H1 (cell line): ENCODE data around the gene SLC30A9. TPM values are rescaled to one million over a fixed set of nuclear protein-coding genes. Genes with fewer than 3 reads are reported as not detected.

ENCODE experiments used
- CHD1 ChIP-seq: IDR thresholded peaks from 2 replicates; pipeline ENCODE4 v1.6.1; 2012; ENCODE audit warnings: low read depth, low read length, improper control_type of control experiment
- CREB1 ChIP-seq: IDR thresholded peaks from 2 replicates; pipeline ENCODE4 v1.6.1; 2012; ENCODE audit warnings: inconsistent platforms
- KDM5A ChIP-seq: fragments of 200-600 bp; IDR thresholded peaks from 2 replicates; pipeline ENCODE4 v1.7.1; 2012; ENCODE audit warnings: mild to moderate bottlenecking, low read length, inconsistent platforms, mixed read lengths
- SRF ChIP-seq: IDR thresholded peaks from 2 replicates; pipeline ENCODE4 v1.6.1; 2011; ENCODE audit warnings: mild to moderate bottlenecking, low read depth, low read length, moderate library complexity
- SUZ12 ChIP-seq: fragments of 200-600 bp; sonication (generic); IDR thresholded peaks from 2 replicates; pipeline ENCODE4 v1.6.1; 2012; ENCODE audit warnings: mild to moderate bottlenecking, inconsistent platforms, low read length, moderate library complexity, mixed read lengths
- polyA plus RNA-seq, 7 experiments: library from polyadenylated mRNA; depleted of rRNA in 3 of 7; stranded (reverse) in 5 of 7; unstranded in 2 of 7; fragments of >200 nt in 5 of 7; fragments of 200-250 nt in 2 of 7; gene quantifications; 1 replicate in 5 of 7; 2 replicates in 1 of 7; 4 replicates in 1 of 7; pipeline versions ENCODE4 v1.2.1 to v1.2.3, GENCODE V29; 2011 to 2013; ENCODE audit warnings: missing spikeins in 2 of 7, mixed read lengths in 2 of 7
- total RNA-seq: library from RNA; stranded (reverse); fragmentation: NEBNext Ultra II Directional; extraction: Animal tissue kit (Norgen Biotek cat#: 25700); gene quantifications from 2 replicates; pipeline ENCODE4 v1.2.1, GENCODE V29; 2021

The SLC30A9 gene
- total and polyA plus RNA-seq, 2 of the 8 experiments (the other 6 are each of a cell fraction or from before 2014, with no cell fraction given), result 41.2 to 67.2 TPM

GRCh38 chr4:42074294-42074693 lies 84.0 kb downstream of the SLC30A9 start (continued):
- TF ChIP-seq CREB1 (no peak), SUZ12 (no peak), CHD1 (no peak), SRF (no peak), KDM5A (no peak)
